Nephron progenitor cell (in vitro differentiated cells): Measurements from ENCODE around the gene YES1.

Experiments
- DNase-seq: peaks from one replicate; pipeline ENCODE4 v3.0.0; 2021
- H3K27ac Mint-ChIP-seq: 2 replicates; pipeline ENCODE4 v1.8.0; 2021; ENCODE audit warnings: mild to moderate bottlenecking, moderate library complexity, mixed read lengths
- H3K27me3 Mint-ChIP-seq: 2 replicates; pipeline ENCODE4 v1.8.0; 2021; ENCODE audit warnings: mild to moderate bottlenecking, low read depth, mixed read lengths; ENCODE audit not compliant: poor library complexity
- H3K36me3 Mint-ChIP-seq: 2 replicates; pipeline ENCODE4 v1.8.0; 2021; ENCODE audit warnings: low read depth, mixed read lengths
- H3K4me1 Mint-ChIP-seq: 2 replicates; pipeline ENCODE4 v1.8.0; 2021; ENCODE audit warnings: mixed read lengths
- H3K4me3 Mint-ChIP-seq: 2 replicates; pipeline ENCODE4 v1.8.0; 2021; ENCODE audit warnings: mild to moderate bottlenecking, moderate library complexity, mixed read lengths
- H3K9me3 Mint-ChIP-seq: 2 replicates; pipeline ENCODE4 v1.8.0; 2021; ENCODE audit warnings: mild to moderate bottlenecking, moderate library complexity, mixed read lengths
- CTCF ChIP-seq: fragments of 200-600 bp; sonication (generic); IDR thresholded peaks from 2 replicates; pipeline ENCODE4 v1.5.0; 2021; ENCODE audit warnings: antibody characterized with exemption

YES1 gene

GRCh38 chr18:773980-774624 lies 37.9 kb downstream of the YES1 start:
- Mint-ChIP-seq H3K36me3 (peaks cover 36% of the 10 kb centered on the region), H3K27me3 (no peaks in the 10 kb centered on the region), H3K4me1 (peaks cover 17% of the 10 kb centered on the region), H3K4me3 (no peak overlapping the region), H3K9me3 (no peaks in the 10 kb centered on the region), H3K27ac (peak overlapping the region; percentile 37)
- TF ChIP-seq CTCF = no peak
- DNase-seq = no peak

GRCh38 chr18:770583-770961 lies 41.5 kb downstream of the YES1 start:
- TF ChIP-seq CTCF = no peak
- H3K27ac Mint-ChIP-seq = peak overlapping the region; percentile 71

DNA sequence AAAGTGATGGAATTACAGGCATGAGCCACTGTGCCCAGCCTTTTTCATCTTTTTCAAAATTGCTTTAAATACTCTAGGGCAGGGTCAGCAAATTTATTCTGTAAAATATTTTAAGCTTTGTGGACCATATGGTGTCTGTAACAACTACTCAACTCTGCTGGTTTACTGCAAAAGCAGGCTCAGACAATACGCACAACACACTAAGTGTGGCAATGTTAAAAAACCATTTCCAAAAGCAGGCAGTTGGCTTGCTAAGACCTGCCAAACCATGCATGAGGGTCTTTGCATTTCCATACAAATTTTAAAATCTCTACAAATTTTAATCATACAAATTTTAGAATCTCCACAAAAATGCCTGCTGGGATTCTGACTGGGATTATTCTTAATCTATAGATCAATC lies 44.1 kb downstream of the YES1 start:
- no peak for TF ChIP-seq CTCF
- Mint-ChIP-seq H3K4me1 (peaks cover 10% of the 10 kb centered on the region), H3K27ac (no peak overlapping the region), H3K27me3 (peaks cover 4% of the 10 kb centered on the region), H3K36me3 (peaks cover 49% of the 10 kb centered on the region), H3K9me3 (peaks cover 12% of the 10 kb centered on the region), H3K4me3 (no peak overlapping the region)
- no peak for DNase-seq

More at GRCh38 chr18:770583-770961, 41.5 kb downstream of the YES1 start:
- no peaks in the 10 kb centered on the region for H3K9me3 Mint-ChIP-seq
- H3K27me3 Mint-ChIP-seq = peaks cover under 1% of the 10 kb centered on the region
- peaks cover 10% of the 10 kb centered on the region for H3K4me1 Mint-ChIP-seq
- H3K36me3 Mint-ChIP-seq = peaks cover 36% of the 10 kb centered on the region
- H3K4me3 Mint-ChIP-seq = no peak overlapping the region
- DNase-seq = no peak

DNA sequence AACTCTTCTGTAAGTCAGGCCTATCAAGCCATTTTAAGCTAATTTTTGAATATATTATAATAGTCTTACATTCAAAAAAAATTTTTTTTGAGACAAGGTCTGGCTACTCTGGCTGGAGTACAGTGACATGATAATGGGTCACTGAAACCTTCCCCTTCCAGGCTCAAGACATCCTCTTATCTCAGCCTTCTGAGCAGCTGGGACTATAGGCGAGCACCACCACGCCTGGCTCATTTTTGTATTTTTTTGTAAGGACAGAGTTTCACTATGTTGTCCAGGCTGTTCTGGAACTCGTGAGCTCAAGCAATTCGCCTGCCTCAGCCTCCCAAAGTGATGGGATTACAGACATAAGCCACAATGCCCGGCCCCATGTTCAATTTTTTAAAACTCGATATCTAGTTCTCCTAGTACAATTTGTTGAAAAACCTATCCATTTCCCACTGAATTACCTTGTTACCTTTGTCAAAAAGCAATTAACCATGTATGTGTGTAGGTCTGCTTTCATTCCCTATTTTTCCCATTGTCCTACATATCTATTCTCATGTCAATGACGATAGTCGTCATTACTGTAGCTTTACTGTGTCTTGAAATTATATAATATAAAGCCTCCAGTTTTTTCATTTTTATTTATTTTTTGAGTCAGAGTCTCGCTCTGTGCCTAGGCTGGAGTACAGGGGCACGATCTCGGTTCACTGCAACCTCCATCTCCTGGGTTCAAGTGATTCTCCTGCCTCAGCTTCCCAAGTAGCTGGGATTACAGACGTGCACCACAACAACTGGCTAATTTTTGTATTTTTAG lies 44.8 kb downstream of the YES1 start:
- no peak overlapping the region for H3K27ac Mint-ChIP-seq
- TF ChIP-seq CTCF = no peak

GRCh38 chr18:766550-766860 lies 45.5 kb downstream of the YES1 start:
- Mint-ChIP-seq H3K4me3 (no peak overlapping the region), H3K9me3 (peaks cover 12% of the 10 kb centered on the region), H3K27me3 (peaks cover 4% of the 10 kb centered on the region), H3K4me1 (peaks cover 10% of the 10 kb centered on the region), H3K27ac (no peak overlapping the region), H3K36me3 (peaks cover 49% of the 10 kb centered on the region)
- no peak for DNase-seq
- no peak for TF ChIP-seq CTCF

More for the DNA sequence above, 44.8 kb downstream of the YES1 start:
- no peak for DNase-seq
- Mint-ChIP-seq H3K4me1 (peaks cover 10% of the 10 kb centered on the region), H3K9me3 (peaks cover 12% of the 10 kb centered on the region), H3K4me3 (no peak overlapping the region), H3K27me3 (peaks cover 4% of the 10 kb centered on the region), H3K36me3 (peaks cover 47% of the 10 kb centered on the region)
